Measurements from ENCODE around the gene NTM.

DNA sequence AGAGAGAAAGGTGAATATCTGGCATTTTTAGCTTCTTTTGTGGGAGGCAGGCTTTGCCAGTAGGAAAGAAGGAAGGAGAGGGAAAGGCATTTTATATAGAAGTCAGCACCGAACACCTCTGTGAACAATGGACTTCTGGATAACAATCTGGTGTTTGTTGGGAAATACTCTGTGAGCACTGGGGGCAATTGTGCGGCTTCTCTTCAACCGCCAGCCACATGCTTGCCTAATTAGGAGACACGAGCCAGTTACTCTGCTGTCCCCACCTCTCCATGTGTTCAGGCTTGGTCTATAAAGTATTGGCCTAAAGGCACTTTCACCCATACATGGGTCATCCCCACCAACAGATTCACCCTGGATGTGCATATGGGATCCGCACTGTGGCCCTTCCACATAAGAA, 523.6 kb downstream of the NTM start:
- TF ChIP-seq, protein P1, sequence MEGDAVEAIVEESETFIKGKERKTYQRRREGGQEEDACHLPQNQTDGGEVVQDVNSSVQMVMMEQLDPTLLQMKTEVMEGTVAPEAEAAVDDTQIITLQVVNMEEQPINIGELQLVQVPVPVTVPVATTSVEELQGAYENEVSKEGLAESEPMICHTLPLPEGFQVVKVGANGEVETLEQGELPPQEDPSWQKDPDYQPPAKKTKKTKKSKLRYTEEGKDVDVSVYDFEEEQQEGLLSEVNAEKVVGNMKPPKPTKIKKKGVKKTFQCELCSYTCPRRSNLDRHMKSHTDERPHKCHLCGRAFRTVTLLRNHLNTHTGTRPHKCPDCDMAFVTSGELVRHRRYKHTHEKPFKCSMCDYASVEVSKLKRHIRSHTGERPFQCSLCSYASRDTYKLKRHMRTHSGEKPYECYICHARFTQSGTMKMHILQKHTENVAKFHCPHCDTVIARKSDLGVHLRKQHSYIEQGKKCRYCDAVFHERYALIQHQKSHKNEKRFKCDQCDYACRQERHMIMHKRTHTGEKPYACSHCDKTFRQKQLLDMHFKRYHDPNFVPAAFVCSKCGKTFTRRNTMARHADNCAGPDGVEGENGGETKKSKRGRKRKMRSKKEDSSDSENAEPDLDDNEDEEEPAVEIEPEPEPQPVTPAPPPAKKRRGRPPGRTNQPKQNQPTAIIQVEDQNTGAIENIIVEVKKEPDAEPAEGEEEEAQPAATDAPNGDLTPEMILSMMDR (IDR thresholded peaks at IDR 0.05) = no peak
- TF ChIP-seq POLR2A (IDR thresholded peaks at IDR 0.05) = no peak

Measured in breast epithelium (tissue), 3 donors.